Urinary bladder (tissue), 4 donors: ENCODE measurements around the gene OBSCN. TPM values are rescaled to one million over a fixed set of nuclear protein-coding genes. Genes with fewer than 3 reads are reported as not detected.

Experiments used
- DNase-seq: peaks from one replicate; pipeline ENCODE4 v3.0.0-alpha.2; 2015; ENCODE audit errors: extremely low spot score
- H3K27ac ChIP-seq: one replicate; pipeline ENCODE4 v1.5.1; 2013; ENCODE audit warnings: low read depth, mild to moderate bottlenecking, moderate library complexity
- H3K36me3 ChIP-seq: one replicate; pipeline ENCODE4 v1.6.1; 2013; ENCODE audit warnings: mild to moderate bottlenecking, moderate library complexity; ENCODE audit not compliant: insufficient read depth
- H3K4me1 ChIP-seq: one replicate; pipeline ENCODE4 v1.6.1; 2013; ENCODE audit warnings: mild to moderate bottlenecking, moderate library complexity; ENCODE audit not compliant: insufficient read depth
- H3K4me3 ChIP-seq: one replicate; pipeline ENCODE4 v1.5.1; 2013; ENCODE audit warnings: low read depth, low read length
- WGBS: extraction: QIAGEN DNeasy Blood & Tissue Kit; methylation state at CpG from one replicate; pipeline ENCODE4 v1.1.7; 2013; 5-methylcytosine and 5-hydroxymethylcytosine counted together
- polyA plus RNA-seq: library from polyadenylated mRNA; stranded (reverse); fragments of 200-250 nt; gene quantifications from one replicate; pipeline ENCODE4 v1.2.3, GENCODE V29; 2013
- total RNA-seq: library from RNA; depleted of rRNA; stranded (reverse); fragments of >200 nt; gene quantifications from one replicate; pipeline ENCODE4 v1.2.3, GENCODE V29; 2014
- donor health status: healthy with polysubstance abuse.
- donor health status: healthy.

OBSCN gene
- total and polyA plus RNA-seq, 2 donors = 8.4 to 29.1 TPM

GRCh38 chr1:228335406-228336307 is 127.8 kb downstream of the OBSCN start:
- no peak for DNase-seq

DNA sequence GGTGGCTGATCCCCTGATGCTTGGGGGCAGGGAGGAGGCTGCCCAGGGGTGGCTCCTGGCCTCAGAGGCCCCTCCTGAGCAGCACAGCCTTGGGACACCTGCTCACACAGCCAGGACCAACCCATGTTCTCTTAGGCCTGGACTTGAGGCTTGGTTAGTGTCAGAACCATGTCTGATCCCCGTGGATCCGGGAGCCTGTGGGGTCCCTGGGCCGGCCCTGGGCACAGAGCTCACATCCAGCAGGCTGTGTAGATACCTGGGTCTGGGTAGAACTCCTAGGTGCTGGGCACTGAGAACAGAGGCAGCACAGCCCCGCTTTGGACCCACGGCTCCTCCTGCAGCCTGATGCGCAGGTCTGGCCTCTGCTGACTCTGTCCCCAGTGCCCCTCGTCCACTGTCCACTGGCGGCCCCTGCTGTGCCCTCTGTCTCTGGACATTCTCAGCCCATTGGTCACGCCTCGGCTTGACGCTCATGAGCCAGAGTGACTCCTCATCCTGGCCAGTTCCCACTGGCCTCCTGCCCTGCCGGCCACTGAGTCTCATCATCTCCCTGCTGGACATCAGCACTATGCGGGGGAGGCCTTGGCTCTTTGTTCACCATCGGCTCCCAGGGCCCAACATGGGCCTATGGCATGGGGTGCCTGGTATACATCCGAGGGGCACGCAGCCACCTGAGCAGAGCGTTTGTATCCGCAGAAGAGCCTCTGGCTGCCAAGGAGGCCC is 128.6 kb downstream of the OBSCN start:
- WGBS = 90% methylated on average over 18 of the region's 18 CpGs
- no peaks in the 10 kb centered on the region for H3K36me3 ChIP-seq
- H3K27ac ChIP-seq = no peak overlapping the region
- no peak for DNase-seq
- H3K4me3 ChIP-seq = no peak overlapping the region
- no peaks in the 10 kb centered on the region for H3K4me1 ChIP-seq

More at GRCh38 chr1:228335406-228336307, 127.8 kb downstream of the OBSCN start:
- Histone ChIP-seq H3K4me1 (no peaks in the 10 kb centered on the region), H3K36me3 (no peaks in the 10 kb centered on the region), H3K4me3 (no peak overlapping the region), H3K27ac (no peak overlapping the region)
- WGBS = 90% methylated on average over 15 of the region's 15 CpGs

GRCh38 chr1:228337031-228337564 is 129.3 kb downstream of the OBSCN start:
- no peak overlapping the region for H3K4me3 ChIP-seq
- no peak for DNase-seq
- 94% methylated on average over 15 of the region's 15 CpGs for WGBS
- no peak overlapping the region for H3K27ac ChIP-seq
- no peaks in the 10 kb centered on the region for H3K4me1 ChIP-seq
- no peaks in the 10 kb centered on the region for H3K36me3 ChIP-seq

DNA sequence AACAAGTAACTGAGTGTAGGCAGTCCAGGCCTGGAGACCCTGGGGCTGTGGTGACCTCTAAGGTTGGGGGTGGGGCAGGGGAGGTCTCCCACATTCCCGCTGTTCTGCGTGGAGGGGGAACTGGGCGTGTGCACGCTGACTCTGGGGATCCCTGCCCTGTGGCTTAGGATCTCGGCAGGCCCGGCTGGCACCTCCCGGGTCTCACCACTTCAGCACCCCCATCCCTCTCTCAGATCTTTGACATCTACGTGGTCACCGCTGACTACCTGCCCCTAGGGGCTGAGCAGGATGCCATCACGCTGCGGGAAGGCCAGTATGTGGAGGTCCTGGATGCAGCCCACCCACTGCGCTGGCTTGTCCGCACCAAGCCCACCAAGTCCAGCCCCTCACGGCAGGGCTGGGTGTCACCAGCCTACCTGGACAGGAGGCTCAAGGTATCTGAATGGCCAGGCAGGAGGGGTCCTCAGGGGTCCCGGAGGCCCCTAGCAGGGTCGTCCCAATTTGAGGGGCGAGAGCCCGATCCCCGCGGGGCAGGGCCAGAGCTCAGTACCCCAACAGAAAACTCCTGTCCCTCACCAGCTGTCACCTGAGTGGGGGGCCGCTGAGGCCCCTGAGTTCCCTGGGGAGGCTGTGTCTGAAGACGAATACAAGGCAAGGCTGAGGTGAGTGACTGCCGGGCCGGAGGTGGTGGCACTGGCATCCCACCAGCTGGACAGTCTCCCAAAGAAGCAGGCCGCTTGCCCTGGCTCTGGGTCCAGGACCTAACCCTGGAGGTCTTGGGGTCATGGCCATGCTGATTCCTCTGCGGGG is 130.1 kb downstream of the OBSCN start:
- WGBS = 95% methylated on average over 26 of the region's 26 CpGs
- H3K4me3 ChIP-seq = no peak overlapping the region
- no peaks in the 10 kb centered on the region for H3K4me1 ChIP-seq
- DNase-seq = no peak
- no peak overlapping the region for H3K27ac ChIP-seq
- H3K36me3 ChIP-seq = no peaks in the 10 kb centered on the region

DNA sequence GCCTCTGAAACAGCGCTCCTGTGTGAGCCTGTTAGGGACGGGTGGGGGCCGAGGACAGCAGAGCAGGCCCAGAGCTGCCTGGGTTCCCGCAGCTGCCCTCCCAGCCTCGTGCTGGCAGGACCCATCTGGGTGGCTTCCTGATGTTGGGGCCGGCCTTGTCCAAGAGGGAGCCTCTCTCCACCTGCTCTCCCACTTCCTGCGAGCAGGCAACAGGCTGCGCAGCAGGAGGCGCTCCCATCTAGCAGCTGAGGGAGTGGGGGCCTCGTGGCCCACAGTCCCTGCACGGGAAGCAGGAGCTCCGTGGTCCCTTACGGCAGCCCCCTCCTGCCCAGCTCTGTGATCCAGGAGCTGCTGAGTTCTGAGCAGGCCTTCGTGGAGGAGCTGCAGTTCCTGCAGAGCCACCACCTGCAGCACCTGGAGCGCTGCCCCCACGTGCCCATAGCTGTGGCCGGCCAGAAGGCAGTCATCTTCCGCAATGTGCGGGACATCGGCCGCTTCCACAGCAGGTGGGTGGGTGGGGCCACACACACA is 130.7 kb downstream of the OBSCN start:
- no peaks in the 10 kb centered on the region for H3K36me3 ChIP-seq
- DNase-seq = no peak
- H3K4me1 ChIP-seq = no peaks in the 10 kb centered on the region
- no peak overlapping the region for H3K4me3 ChIP-seq
- H3K27ac ChIP-seq = no peak overlapping the region
- WGBS = 89% methylated on average over 21 of the region's 21 CpGs

- WGBS = 95% methylated on average over 9 of the region's 9 CpGs
- Histone ChIP-seq H3K4me3 (no peak overlapping the region), H3K36me3 (no peaks in the 10 kb centered on the region), H3K27ac (no peak overlapping the region), H3K4me1 (no peaks in the 10 kb centered on the region)
- DNase-seq = no peak
Measured at GRCh38 chr1:228339059-228339704, 131.3 kb downstream of the OBSCN start.

- Histone ChIP-seq H3K27ac (no peak overlapping the region), H3K4me3 (no peak overlapping the region), H3K36me3 (no peaks in the 10 kb centered on the region), H3K4me1 (no peaks in the 10 kb centered on the region)
- WGBS = 92% methylated on average over 24 of the region's 24 CpGs
- DNase-seq = no peak
Measured at GRCh38 chr1:228339766-228340685, 132.2 kb downstream of the OBSCN start.

DNA sequence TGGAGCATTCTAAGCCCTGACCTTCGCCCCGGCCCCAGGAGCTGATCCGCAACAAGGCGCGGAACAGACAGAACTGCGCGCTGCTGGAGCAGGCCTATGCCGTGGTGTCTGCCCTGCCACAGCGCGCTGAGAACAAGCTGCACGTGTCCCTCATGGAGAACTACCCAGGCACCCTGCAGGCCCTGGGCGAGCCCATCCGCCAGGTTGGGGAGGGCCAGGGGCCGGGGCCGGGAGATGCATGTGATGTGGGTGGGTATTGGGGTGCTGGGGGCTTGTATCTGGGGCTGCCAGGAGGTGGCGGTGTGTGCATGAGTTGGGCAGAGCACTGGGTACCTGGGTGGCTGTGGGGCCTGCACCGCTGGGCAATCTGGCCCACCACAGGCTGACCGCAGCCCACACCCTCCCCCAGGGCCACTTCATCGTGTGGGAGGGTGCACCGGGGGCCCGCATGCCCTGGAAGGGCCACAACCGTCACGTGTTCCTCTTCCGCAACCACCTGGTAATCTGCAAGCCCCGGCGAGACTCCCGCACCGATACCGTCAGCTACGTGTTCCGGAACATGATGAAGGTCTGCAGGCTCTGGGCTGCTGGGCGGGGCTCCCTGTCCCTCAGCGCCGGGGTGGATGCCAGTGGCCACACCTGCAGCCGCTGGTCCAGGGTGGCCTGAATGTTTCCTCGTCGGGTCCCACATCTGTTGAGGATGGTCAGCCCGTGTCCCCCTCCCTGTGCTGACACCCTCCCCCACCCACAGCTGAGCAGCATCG is 133.0 kb downstream of the OBSCN start:
- Histone ChIP-seq H3K36me3 (no peaks in the 10 kb centered on the region), H3K4me3 (no peak overlapping the region), H3K27ac (no peak overlapping the region), H3K4me1 (no peaks in the 10 kb centered on the region)
- no peak for DNase-seq
- WGBS = 85% methylated on average over 39 of the region's 39 CpGs

DNA sequence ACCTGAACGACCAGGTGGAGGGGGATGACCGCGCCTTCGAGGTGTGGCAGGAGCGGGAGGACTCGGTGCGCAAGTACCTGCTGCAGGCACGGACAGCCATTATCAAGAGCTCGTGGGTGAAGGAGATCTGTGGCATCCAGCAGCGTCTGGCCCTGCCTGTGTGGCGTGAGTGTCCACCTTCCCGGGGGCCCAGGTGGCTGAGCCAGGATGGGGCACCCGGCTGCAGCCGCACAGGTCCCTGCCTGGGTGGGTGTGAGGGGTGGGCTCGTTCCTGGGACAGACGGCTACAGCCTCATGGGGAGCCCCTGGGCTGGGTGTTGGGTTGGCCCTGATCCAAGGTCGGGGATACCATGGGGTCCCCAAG is 133.6 kb downstream of the OBSCN start:
- H3K36me3 ChIP-seq = no peaks in the 10 kb centered on the region
- no peaks in the 10 kb centered on the region for H3K4me1 ChIP-seq
- no peak for DNase-seq
- 90% methylated on average over 17 of the region's 17 CpGs for WGBS
- H3K27ac ChIP-seq = no peak overlapping the region
- H3K4me3 ChIP-seq = no peak overlapping the region

DNA sequence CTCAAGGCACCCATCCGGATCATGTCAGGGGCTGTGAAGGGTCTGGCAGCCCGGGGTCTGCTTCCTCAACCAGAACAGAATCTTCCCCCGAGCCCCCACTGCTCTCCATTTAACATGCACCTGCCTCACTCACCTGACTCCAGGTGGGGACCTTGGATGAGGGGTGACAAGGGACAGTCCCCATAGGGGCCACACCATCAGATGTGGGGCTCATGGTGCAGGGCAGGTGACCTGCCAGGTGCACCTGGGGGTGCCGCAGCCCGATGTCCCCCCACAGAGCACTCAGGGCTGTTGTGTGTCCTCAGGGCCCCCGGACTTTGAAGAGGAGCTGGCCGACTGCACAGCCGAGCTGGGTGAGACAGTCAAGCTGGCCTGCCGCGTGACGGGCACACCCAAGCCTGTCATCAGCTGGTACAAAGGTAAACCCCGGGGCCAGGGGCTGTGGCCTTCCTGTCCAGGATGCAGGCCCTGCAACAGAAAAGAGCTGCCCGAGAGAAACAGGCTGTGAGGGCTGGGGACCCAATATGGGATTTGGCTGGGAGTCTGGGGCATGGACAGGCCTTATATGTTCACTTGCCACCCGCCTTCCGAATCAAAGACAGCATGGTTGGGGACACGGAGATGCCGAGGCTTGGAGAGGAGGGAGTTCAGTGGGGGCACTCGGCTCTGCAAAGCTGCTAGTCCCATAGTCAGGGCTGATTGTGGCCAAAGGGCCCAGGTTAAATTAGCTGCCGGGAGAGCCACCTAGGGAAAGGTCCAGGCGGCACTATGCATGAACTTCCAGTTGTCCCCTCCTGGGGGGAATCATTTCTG is 134.2 kb downstream of the OBSCN start:
- 92% methylated on average over 20 of the region's 20 CpGs for WGBS
- no peak overlapping the region for H3K27ac ChIP-seq
- H3K36me3 ChIP-seq = no peaks in the 10 kb centered on the region
- DNase-seq = no peak
- no peaks in the 10 kb centered on the region for H3K4me1 ChIP-seq
- no peak overlapping the region for H3K4me3 ChIP-seq

- no peaks in the 10 kb centered on the region for H3K4me1 ChIP-seq
- H3K4me3 ChIP-seq = no peak overlapping the region
- no peaks in the 10 kb centered on the region for H3K36me3 ChIP-seq
- DNase-seq = no peak
- WGBS = 84% methylated on average over 8 of the region's 8 CpGs
- H3K27ac ChIP-seq = no peak overlapping the region
Measured at GRCh38 chr1:228342627-228343190, 134.9 kb downstream of the OBSCN start.
